Glomerular visceral epithelial cell (primary cell): ENCODE results near the gene TMUB2.

Source experiments
- DNase-seq: peaks from one replicate; pipeline ENCODE4 v3.0.0-alpha.2; 2016; ENCODE audit errors: extremely low spot score

TMUB2 gene

DNA sequence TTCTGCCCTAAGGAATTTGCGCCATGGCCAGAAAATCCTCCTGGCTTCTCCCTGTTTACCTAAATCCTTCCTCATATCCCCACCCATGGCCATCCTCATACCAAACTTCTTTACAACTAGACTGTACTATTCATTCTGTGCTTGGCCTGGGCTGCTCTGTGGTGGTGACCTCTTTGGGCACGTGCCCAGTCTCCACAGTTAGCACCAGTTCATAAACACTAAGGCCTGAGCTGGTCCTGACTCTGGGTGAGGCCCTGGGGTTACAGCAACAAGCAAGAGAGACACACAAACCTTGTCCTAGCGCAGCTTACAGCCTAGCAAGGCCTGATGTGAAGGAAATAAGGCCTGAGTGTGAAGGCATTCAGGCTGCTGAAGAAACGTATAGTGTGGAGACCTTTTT lies 16.0 kb downstream of the TMUB2 start:
- DNase-seq, result no peak

DNA sequence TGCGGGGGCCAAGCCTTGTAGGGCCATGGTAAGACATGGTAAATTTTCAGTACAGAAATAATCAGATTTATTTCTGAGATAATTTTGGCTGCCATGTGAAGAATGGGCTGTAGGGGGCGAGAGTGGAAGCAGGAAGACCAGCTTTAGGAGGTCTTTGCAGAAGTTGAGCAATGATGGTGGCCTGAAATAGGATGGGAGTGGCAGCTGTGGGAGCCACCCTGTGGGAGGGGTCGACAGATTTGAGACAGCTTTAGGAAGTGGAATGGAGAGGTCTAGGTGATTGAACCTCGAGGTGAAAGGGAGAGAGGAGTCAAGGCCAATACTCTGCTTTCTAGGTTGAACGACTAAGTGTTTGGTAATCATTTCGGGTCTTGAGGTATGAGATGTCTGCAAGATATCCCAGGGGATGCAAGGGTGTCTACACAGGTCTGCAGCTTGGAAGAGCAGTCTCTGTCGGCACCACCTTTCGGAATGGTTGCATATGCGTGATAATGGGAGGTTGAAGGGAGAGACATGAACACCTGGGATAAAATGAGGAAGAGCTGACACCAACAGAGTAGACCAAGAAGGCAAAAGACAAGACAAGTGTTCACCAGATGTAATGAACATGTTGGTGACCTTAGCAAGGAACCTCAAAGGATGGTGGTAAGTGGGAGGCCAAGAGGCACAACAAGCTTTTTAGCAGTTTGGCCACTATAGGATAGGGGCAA lies 17.1 kb downstream of the TMUB2 start:
- DNase-seq, result peak; percentile 46

DNA sequence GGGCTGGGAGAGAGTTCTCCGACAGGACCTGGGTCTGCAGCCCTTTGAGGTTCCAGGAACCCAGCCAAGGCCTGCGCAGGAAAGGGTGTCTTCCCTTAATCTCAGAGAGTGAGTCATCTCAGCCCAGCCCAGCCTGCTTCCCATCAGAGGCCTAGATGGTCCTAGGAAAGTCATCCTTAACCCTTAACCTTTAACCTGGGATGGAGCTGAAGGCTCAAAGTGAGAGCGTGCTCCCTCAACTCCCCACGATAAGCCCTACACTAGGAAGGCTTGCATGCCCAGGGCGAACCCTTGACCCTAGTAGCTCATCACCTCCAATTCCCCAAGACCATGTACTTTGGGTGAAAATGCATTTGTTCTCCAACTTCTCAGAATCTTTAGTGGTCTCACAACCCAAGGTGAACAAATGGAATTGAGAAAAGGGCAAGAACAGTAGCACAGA lies 17.7 kb downstream of the TMUB2 start:
- peak; percentile 50 for DNase-seq

DNA sequence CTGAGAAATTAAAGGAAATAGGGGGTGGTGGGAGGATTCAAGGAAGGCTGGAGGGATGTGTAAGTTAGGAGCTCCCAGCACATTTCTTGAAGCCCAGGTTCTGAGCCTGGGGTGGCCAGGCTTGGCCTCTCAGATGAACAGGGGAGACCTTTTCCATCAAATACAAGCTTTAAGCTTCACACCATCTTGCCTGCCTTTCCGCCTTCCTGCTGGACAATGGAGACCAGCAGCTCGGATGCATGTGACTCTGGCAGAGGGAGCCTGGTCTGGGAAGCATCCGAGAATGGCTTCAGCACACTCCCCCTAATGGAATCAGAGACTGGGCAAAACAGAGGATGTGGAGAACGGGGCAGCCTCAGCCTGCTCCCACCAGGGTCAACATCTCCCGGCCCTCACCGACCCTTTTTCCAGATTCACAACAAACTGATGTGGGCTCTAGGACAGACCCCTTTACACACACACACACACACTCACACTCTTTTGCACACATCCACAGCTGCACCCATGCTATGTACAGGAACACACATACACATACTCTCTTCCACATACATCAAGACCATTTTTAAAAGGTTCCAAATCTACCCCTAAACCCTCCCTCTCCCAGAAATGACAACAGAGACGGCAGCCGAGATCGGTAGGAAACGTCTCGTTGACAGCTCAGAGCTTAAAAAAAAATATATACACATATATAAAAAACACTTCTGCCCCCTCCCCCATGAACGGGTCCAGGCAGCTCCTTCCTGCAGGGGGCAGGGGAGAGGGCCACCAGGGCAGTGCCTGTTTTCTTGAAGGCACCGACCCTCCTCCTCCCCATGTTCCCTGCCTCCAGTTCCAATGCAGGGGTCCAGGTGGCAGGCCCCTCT lies 19.4 kb downstream of the TMUB2 start:
- DNase-seq, result no peak

DNA sequence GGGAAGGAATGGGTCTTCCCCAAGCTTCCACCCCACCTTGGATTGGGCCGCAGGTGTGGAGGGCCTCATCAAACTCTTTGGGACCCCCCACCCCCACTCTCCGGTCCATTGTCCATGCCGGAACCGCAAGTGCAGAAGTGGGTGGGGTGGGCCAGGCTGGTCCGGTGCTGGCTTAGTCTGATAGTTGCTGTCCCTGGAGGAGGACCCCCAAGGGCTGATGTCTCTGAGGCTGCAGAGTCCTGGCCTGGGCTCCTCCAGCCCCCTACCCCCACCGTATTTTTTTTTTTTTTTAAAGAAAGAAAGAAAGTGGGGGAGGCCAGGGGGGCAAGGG lies 20.0 kb downstream of the TMUB2 start:
- DNase-seq, result no peak

DNA sequence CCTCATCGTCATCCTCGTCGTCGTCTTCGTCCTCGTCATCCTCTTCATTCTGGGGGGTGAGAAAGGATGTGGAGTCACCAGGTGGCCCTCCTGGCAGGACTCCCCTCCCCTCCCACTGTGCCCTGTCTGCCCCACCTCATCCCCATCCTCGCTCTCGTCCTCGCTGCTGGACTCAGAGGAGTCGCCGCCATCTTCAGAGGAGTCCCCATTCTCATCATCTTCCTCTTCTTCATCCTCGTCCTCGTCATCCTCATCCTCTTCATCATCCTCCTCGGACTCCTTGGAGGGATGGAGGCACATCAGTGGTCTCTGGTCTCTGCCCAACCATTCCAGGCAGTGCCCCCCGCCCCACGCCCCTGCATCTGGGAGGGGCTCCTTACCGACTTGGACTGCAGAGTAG lies 20.5 kb downstream of the TMUB2 start:
- DNase-seq, result no peak

DNA sequence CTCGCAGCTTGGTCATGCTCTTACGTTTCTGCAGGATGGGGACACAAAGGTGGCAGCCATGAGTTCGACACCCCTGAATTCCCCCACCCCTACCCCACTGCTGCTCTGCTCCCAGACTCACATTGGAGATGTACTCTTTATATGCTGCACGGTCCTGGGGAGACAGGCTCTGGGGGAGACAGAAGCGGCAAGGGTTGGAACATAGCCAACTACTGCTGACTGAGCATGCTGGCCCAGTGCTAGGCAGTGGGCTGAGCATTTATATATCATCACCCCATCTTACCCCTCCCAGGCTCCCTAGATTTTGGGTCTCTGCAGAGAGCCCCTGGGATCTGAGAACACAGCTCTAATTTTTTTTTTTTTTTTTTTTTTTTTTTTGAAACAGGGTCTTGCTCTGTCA lies 21.0 kb downstream of the TMUB2 start:
- DNase-seq, result no peak

DNA sequence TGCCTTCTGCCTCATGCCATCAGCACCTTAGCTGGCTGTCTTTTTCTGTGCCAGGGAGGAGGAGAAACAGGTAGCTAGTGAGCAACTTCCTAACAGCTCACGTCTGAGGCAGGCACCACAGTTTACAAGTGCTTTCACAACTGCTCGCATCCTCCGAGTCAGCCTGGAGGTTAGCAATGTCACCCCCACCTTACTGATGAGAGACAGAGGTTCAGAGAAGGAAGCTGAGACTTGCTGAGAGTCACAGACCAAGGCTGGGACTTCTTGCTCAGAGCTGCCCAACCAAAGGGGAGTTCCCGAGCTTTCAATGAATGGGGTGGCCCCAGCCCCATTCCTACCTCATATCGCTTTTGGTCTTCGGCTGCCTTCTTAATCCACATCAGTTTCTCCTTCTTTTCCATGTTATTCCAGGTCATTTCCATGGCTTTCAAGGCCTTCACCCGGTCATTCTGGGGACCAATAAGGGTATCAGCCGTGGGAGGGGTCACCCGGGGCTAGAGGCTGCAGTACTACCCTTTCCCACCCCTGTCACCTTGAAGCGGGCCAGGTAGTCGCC lies 23.1 kb downstream of the TMUB2 start:
- DNase-seq, result no peak

DNA sequence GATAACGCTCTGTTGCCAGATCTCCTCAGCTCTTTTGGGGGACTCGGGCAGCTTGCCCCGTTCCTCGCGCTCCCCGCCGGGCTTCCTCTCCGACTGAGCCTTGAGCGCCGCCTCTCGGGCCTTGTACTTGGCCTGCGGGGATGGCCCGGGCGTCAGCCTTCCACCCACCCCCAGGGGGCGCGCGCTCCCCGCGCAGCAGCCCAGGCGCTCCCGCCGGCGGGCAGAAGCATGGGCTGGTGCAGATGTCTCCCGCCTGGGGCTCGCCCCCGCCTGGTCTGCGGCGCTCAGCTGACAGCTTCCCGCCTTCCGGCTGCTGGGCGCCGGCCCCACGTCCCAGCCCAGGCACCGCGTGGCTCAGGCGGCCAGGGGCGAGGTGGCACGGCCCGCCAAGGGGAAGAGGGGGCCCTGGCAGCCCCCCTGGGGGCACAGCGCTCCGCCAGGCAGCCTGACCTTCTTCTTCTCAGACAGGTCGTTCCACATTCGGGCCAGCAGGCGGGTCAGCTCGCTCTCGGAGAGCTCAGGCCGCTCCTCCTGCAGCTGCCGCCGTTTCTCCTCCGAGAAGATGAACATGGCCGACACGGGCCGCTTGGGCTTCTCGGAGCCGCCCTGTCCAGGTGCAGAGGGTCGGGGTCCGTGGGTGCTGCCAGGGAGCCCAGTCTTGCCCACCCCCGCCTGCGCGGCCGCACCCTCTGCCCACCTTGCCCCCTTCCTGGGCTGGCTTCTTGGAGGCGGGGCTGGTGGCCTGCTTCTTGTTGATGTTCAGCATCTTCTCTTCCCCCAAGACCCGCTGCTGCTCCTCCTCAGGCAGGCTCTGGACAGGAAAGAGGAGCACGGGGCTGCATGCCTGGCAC lies 23.8 kb downstream of the TMUB2 start:
- peak; percentile 83 for DNase-seq

DNA sequence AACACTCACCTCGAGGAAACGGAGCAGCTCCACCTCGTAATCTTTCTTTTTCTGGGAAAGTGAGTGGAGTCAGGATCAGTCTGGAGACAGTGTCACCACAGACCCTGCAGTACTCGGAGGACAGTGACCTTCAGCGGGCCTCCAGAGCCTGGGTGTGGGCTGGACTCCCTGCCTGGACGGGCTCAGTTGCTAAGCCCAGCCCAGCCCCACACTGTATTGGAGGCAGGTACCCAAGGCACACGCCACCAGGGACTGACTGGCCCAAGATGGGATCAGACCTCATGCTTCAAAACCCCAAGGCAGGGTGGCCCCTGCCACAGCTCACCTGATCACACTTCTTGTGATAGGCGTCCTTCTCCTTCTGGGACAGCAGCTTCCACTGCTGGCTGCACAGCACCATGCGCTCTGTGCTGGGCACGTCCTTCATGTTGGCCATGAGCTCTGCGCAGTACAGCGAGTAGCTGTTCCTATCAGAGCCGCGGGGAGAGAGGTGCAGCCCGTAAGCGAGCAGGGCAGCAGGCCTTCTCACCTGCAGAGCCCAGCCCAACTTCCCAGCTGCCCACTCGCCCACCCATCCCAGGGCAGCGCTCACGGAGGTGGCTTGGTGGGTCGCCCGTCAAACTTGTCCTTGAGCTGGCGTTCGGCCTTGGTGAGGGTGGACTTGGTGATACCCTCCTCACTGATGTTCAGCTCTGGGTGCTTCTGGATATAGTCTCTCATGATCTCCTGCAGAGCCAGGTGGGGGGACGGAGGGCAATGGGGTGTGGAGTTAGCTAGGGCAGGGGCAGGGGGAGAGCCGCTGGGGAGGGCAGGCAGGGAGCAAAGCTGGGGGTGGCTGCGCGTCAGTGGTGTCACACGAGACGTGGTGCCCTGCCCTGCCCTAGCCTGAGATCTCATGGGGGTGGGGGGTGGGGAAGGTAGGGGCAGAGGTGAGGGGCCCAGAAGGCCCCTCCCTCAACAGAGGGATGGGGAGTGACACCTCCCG lies 24.8 kb downstream of the TMUB2 start:
- no peak for DNase-seq

DNA sequence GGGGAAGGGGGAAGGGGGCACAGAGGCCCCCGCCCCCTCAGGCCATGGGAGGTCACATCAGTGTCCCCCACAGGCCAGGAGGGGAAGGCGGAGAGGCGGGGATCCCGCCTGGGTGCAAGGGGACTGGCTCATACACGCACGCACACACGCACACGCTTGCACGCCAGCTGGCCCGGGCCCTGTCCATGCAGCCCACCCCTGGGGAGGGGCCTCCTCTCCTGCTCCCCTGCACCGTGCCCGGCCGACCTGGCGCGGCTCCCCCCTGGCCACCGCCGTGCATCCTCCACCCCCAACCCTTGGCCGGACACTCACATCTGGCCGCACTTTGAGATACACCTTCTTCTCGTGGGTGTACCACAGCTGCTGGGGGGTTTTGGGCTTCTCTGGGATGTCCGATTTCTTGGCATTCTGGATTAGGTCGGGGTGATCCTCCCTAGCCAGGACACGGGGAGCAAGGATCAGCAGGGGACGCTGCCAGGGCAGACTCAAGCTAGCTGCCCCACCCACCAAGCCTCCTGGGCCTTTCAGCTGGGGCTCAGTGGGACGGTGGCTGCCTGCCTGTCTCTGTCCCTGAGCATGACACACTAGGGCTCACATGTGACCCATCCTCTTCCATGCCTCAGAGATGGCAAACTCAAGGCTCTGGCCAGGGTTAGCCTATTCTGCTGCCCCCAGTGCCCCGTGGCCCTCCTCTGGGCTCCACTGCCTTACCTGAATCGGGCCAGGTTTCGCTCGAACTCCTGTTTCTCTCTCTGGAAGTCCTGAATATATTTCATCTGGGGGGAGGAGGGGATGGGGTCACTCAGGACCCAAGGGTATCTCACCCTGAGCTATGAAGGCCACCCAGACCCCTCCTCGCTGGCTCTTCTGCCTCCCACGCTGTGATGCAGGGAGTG lies 26.0 kb downstream of the TMUB2 start:
- no peak for DNase-seq

DNA sequence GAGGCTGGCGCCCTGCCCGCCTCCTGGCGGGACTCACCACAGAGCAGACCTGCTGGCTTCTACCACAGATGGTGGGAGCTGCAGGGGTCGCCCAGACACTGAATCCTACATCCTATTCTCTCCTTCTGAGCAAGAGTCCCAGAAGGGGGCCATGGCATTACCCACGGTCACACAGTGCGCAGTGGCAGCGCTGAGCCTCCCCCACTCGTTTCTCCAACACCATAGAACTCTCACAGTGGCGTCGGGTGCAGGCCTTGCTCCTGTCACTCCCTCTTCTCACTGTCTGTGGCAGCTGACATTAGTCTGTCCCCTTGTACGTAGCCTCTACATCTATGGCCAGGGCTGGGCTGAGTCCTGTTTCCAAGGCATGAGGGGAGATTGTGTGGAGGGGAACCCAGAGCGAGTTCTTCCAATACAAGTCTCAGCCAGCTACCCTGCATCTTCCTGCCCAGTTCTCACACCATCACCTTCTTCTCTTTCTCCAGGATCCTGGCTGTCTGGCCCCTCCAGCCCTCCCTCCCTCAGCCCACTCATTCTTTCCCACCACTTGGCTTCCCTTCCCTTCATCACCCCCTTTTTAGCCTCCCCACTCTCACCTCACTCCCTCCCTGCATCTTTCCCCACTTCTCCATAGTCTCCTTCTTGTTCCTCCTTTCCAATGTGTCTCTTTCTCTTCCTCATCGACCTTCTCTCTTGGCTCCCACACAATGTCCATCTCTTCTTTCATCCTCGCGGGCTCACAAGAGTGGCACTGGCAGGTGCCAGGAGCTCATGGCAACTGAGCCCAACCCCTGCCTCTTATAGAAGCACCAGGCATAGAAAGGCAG lies 26.8 kb downstream of the TMUB2 start:
- no peak for DNase-seq

DNA sequence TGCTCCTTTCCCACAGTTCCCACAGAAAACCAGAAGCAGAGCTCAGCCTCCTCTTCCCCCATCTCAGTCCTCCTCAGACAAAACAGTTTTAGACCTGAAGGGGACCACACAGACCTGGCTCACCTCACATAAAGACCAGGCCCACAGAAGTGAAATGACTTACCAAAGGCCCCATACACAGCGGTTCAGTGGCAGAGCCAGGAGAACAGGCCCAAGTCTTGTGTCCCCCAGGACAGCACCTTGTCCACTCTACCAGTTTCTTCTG lies 27.4 kb downstream of the TMUB2 start:
- no peak for DNase-seq

DNA sequence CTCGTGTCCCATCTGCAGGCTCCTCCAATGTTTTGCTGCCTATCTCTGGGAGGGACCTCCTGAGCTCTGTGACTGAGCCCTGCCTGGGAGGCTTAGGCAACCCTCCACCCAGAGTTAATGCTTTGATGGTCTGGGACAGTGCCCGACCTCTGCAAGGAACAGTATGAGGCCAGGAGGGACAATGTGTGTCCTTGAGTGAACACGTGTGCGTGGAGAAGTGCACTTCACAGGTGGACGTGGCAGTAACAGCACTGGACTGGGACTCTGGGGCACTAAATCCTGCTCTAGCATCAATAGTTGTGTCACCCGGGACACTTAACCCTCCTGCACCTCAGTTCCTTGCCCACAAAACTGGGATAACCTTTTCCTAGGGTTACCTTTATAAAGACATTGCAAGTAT lies 28.1 kb downstream of the TMUB2 start:
- DNase-seq, result no peak

DNA sequence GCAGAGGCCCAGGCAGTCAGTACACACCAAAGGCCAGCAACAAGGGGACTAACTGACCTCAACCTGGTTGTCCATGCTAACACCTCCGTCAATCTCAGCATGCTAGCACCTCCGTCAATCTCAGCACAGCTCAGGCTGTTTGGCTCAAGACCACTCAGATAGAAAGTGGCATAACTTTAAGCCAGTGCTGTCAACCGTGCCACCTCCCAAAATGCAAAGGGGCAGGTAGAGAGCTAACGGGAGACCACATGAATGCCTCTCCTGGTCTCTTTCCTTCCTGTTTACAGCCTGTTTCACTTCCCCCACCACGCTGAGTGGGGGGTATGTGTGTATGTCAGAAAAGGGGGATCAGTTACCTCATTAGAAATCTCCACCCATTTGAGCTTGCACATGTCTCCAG lies 29.4 kb downstream of the TMUB2 start:
- no peak for DNase-seq

DNA sequence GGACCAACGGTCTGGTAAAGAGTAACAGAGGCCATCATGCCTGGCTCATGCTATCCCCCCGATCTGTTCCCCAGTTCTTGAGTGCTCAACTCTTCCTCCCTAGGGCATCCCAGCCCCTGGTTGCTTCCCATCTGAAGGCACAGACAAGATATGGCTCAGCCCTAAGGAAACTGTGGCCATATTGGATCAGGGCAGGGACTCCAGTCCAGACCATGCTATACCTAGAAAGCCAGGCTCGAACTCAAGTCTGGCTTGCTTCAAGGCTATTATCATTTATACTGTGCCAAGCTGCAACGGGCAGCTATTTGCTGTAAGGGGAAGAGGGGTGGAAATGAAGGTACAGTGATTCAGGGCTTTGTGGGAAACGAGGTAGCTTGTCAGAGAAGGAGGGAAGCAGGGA lies 29.9 kb downstream of the TMUB2 start:
- DNase-seq, result no peak

DNA sequence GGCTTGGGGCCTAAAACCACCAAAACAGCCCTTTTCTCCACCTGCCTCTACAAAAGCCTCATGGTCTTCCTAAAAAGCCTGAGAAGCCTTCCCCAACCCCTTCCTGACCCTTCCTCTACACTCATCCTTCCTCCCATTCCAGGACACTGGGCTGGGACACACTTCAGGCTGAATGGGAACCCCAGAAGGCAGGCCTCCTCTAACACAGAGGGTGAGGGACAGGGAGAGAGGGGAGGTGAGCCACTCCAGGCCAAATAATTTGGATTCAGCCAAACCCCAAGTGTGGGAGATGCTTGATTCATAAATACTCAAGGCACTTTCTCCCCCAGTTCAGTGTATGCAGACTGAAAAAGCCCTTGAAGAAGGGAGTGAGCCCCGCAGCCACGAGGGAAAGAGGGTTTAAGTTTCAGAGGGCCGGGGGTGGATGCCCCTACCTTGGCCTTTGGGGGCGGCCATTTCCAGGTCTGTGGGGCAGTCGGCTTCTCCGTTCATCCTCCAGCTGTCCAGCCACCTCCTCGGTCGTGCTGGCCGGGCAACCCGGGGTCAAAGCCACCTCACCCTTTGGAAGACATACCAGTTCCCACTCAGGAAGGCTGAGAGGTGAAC lies 31.1 kb downstream of the TMUB2 start:
- DNase-seq, result no peak

DNA sequence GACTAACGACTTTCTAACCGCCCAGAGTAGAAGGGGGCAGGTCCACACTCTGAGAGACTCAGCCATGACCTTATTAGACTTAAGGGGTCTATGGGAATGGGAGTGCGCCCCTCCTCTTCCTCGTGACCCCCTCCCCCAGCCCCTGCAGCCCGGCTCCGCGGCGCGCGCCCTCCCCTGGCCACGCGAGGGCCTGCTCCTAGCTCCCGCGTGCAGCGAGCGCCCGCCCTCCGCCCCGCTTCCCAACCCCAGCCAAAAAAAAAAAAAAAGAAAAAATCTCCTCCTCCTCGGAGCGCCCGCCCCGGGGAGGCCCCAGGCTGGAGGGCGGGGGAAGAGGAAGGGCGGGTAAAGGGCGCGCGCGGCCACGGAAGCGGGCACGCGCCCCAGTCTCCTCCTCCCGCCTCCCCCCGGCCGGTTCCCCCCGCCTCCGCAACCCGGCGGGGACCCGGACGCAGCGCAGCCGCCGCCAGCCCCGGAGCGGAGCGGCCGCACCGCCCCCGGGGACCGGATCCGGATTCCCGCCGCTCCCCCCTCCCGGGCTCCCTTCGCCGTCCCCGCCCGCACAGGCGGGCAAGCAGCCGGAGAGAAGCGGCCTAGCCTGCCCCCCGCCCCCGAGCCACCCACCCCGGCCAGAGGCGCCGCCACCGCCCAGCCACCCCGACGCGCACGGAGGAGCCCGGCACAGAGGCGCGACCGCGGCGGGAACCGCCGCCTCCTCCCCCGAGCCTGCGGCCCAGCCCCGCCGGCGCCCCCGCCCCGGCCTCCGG lies 31.8 kb downstream of the TMUB2 start:
- DNase-seq, result peak; percentile 96
